ENCODE results near the gene FTO.

The FTO gene

DNA sequence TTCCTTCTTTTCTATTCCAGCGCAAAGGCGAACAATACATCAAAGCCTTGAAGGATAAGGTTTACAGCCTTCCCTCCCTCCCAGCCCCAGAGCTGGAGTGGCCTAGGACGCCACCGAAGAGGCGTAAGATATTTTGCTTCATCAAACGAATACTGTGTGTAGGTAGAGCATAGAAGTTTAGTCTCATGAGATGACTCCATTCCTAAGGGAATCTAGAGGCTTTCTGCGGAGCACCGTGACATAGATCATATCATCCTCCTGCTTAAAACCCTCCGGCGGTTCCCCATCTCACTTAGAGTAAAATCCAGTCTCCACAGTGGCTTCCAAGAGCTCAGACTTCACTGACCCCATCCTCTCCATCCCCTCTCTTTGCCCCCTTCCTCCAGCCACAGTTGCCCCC lies 390.7 kb downstream of the FTO start:
- DNase-seq (ENCODE audit: low spot score): no peak

DNA sequence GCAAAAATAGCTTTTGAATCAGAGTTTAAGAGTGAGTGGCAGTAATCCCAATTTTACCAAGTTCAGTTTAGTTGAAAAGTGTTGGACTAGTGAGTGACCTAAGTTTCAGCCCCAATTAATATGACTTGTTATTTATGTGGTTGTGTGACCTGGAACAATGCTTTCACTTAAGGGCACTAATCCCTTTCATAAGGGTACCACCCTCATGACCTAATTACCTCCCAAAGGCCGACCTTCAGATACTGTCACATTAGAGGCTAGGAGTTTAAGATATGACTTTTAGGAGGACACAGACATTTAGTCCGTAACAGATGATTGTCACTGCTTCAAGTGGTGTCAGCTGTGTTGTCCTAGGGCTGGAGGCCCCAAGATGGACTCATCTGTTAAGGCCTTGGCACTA lies 392.7 kb downstream of the FTO start:
- DNase-seq (ENCODE audit: low spot score): no peak

DNA sequence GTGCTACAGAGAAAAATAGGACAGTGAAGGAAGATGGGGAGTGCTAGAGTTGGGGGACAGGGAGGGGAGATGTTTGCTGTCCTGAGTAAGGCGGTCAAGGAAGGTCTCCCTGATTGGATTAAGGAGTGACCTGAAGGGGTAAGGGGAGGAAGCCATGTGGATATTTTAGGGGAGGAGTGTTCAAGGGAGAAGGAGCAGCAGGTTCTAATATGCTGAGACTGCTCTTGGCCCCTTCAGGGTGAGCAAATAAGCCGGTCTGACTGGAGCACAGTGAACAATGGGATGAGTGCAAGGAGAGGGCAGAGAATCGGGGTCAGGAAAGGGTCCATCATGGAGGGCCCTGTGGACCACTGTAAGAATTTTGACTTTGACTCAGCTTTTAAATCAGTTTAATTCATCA lies 393.8 kb downstream of the FTO start:
- no peak for DNase-seq (ENCODE audit: low spot score)

DNA sequence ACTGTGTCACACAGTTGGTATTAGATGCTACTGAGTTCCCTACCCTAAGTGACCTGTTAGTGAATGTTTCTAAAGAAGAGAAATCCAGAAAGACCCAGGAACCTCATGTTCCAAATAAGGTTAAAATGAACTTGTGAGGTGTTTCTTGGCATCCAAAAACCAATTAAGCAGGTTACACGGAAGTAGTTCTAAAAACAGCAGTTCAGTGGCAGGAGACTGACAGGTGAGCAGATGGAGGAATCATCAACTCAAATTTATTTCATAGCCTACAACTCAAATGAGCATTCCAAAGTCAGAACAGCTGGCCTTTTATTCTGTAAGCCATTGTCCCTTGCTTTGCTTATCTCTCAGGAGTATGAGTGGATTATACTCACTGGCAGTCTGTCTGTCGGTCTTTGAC lies 394.3 kb downstream of the FTO start:
- DNase-seq (ENCODE audit: low spot score): no peak

DNA sequence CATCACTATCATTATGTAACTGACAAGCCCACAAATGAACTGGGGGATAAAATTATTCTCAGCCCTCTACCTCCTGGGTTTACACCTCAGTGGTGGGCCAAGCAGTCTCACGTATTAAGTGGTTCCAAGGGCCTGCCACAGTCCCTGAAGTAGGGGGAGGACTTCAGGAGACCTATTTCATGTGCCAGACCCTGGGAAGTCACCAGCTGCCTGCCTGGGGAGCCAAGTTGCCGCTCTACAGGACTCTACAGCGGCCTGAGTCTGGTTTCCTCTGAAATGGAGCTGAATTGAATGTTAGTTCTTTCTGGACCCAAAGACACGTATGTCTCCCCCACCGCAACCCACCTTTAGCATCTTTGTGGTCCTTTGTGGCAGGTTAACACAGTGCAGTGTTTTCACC lies 395.7 kb downstream of the FTO start:
- no peak for DNase-seq (ENCODE audit: low spot score)

DNA sequence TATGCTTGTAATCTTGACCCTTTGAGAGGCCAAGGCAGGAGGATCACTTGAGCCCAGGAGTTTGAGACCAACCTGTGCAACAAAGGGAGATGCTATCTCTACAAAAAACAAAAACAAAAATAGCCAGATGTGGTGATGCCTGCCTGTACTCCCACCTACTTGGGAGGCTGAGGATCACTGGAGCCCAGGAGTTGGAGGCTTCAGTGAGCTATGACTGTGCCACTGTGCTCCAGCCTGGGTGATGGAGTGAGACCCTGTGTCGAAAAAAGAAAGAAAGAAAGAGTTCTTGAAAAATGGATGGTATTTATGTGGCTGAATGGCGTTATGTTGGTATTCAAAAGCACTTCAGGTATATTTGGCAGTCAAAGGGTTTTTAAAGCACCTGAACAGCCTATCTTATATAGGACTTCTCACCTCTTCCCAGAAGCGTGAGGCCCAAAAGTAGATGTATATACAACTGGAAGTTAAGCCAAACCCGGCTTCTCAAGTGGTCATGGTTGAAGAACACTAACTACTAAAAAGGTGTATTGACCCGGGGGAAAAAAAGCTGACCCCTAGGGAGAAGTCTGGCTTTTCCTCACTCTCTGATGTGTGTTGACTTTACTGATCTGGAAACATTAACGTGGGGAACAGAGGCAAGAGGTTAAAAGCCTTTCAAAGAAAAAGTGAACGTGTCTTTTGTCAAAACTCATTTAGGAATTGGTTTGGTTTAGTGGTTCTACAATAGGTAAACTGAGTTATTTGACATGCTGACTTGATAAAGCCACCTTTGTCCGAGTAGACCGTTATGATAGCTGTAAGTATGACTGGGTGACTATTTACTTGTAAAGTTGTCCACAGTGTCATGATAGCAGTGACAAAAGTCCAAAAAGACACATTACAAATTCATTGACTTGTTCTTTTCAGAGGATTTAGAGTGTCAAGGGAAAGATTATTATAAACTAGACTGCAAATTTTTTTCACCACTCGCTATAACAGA lies 399.2 kb downstream of the FTO start:
- no peak for DNase-seq (ENCODE audit: low spot score)

DNA sequence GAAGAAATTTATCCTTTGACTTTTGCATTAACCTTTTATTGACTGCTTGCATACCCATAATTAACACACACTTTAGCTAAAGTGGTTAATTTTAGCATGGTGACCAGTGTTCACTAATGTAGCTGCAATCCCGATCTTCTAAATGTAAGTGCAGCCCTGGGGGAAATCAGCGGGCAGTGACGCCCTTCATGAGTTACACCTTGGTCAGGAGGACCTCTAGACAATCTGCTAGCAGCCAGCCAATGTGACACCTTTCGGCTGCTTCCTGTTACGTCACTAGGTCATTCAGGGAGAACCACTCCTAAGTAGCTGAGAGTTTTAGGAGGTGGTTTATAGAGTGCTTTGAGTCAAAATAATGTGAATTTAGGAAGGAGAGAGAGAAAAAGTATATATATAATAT lies 402.1 kb downstream of the FTO start:
- no peak for DNase-seq (ENCODE audit: low spot score)

DNA sequence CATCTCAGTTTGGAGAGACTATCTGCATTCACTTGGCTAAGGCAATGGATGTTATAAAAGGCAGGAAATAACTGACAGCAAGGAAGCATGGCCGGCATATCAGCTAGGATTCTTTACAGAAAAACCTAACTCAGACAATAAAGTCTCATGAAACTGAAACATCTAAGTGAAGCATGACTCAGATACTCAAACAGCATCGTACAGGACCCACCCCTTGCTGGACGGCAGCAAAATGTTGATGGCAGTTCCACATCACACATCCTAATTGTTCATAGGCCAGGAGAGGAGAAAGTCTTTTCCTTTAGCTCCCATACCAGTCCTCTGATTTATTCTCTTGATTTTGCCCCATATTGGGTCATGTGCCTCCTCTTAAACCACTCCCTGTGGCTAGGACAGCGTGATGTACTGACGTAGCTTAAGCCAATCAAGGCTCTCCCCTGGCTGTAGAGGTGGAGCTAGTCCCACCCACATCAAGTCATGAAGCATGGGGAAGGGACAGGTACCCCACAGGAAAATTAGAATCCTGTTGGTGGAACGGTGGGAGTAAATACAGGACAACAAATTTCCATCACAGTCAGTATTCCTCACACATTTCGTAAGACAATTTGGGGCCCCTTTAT lies 403.7 kb downstream of the FTO start:
- no peak for DNase-seq (ENCODE audit: low spot score)

DNA sequence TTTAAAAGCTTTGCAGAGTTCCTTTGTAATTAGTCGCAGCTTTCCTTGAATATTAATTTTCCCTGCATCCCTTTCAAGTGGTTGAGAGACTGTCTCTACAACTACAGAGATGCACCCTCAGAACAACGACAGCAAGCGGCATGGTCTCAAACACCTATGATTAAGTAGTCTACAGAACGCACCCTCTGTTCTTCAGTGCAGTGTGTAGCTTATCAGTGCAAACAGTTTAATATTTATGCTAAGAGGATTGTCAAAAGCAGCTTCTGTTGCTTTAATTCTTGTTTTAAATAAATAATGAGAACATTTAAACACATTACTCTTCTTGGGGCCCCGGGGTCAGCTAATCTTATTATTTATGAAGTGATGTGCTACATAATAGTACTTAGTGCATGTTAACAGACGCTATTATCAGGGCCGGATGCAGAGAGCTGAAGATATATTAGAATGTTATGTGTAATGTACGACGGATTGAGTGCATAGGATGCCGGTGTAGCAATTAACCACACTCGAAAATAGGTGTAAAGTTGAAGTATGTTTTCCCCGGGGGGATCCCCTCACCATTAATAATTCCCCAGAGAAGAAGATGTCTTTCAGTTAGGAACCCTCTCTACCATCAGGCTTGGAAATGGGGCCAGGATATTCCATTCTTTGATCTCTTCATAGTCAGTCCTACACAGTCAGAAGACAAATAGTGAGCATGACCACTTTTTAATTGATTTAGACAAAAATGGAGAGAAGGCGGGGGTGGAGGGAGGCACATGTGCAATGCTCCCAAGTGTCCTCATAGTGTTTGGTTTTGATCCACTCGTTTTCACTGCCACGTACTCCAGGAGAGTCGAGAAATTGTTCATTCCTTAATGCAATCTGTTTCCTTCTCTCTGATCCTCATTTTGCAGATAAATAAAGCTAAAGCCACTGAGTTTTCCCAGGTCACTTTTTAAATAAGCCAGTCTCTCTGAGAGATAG lies 406.3 kb downstream of the FTO start:
- DNase-seq (ENCODE audit: low spot score): no peak

DNA sequence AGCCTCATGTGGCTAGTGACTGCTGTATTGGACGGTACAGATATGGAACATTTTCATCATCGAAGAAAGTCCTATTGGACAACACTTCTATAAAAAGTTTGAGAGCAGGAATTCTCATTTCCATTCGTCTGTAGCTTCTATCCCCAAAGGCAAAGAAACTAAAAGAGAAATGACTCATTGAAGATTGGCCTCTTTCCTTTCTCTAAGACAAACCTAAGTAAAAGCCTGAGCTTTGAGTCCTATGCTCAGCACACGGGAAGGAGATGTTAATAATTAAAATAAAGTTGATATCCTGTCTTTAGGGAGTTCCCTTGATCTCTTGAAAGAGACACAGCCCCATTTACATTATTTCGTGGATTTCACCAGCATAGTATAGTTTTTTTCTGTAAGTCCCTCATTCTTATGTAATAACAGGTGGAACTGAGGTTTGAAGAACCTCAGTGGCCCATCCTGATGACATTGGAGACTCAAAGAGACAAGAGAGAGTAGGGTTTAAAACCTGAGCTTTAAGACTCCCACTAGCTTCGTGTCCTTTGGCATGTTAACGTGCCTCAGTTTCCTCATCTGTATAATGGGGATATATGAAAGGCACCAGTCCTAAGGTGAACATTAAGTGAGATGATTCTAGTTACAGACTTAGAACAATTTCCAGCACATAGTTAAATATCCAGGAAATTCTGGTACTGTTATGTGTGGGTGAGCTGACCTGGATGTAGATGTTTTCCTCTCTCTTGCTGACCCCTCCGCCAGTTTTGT lies 408.7 kb downstream of the FTO start:
- no peak for DNase-seq (ENCODE audit: low spot score)

DNA sequence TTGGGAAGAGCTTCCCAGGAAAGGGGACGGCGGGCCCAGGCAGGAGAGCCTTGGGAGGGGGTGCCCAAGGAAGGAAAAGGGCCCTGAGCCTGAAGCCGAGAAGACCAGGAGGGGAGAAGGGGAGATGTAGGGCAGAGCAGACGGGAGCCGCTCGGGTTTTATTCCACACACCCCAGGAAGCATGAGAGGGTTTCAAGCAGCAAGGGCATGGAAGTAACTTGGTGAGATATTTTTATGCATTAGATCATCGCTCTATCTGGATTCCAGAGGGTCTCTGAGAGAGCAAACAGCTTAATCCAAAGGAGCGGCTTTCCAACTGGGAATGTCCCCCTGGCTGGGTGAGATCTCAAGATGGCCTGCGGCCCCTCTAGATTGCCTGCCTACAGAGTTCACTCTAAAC lies 411.6 kb downstream of the FTO start:
- DNase-seq (ENCODE audit: low spot score): no peak

DNA sequence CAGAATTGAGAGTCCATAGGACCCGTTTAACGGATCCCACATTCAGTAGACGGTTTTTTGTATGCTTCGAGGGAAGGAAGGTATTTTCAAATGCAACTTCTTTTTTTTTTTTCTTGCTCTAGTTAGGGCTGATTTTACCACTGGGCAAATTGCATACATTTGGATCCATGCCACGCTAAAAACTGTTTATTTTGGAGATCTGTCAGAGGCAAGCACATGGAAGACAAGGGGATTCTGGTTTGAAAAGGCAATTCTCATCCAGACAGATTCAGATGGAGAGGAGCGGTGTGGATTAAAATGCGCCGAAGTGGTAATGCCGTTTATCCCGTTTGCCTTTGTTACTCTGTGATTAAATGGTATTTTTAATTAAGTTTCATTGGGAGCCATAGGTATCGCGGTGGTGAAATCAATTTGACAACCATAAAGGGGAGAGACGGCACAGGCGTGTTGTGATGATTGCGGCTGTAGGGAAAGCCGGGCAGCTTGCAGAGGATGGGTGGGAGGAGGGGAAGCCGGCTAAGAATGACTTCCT lies 412.2 kb downstream of the FTO start:
- DNase-seq (ENCODE audit: low spot score): no peak

DNA sequence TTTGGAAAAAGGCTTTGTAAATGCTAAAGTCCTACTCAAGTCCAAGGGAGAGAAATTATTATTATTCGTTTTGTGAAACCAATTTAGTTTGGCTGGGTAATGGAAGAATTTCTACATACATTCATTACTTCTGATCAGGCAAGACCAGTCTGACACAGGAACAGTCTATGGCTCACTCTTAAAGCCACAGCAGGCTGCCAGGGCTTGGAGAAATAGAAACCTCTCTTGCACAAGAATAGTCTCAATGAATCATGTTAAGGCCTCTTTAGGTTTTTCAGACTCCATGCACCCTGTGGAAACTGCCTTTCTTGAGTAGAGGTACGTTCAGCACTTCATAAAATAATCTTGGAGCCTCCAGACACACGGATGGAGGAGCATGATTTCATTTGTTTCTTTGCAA lies 414.9 kb downstream of the FTO start:
- DNase-seq (ENCODE audit: low spot score): no peak

DNA sequence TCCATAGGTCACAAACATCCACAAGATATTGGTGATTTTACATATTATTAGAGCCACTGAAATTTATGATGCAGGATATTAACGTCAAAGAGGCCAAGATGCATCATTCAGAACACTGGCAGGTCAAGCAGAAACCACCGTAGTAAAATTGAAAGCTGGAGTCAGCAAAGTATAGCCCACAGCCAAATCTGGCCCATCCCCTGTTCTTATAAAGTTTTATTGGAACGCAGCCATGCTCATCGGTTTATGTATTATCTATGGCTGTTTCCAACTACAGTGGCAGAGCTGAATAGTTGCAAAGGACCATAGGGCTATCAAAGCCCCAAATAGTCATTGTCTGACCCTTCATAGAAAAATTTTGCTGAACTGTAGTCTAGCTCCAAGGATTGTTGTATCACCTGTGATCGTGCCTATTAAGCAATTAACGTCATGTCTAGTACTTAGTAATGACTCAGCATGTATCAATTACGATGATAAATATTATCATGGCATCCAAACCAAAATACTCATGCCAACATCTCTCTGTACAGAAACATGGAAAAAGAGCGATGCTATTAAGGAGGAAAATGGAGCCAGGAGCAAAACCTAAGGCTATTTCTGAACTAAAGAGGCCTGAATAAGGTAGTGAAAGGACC lies 417.0 kb downstream of the FTO start:
- DNase-seq (ENCODE audit: low spot score): no peak

DNA sequence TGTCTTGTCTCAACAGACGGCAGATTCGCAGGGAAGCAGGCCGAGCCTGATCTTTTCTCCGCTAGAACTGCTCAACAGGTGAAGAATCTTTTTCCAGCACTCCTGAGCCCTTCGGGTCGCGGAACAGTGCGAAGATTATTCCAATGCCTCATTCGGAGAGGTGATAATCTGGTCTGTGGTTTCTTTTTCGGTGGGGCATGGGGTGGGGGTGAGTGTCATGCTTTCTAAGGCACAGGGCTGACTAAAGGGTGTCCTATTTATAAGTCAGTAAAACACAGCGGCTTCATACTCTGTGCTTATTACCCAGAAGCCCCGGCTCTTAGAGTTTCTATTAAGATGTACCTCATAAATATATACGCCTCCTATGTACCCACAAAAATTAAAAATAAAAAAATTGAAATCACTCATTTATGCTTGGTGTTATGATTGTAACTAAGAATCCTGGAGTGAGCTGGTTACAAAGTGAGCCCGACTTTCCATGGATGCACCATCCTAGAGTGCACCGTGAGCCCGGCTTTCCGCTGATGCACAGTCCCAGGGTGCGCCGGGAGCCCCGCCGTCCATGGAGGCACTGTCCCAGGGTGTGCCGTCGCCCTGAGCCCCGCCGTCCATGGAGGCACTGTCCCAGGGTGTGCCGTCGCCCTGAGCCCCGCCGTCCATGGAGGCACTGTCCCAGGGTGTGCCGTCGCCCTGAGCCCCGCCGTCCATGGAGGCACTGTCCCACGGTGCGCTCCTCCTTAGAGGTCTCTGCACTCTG lies 417.8 kb downstream of the FTO start:
- no peak for DNase-seq (ENCODE audit: low spot score)

DNA sequence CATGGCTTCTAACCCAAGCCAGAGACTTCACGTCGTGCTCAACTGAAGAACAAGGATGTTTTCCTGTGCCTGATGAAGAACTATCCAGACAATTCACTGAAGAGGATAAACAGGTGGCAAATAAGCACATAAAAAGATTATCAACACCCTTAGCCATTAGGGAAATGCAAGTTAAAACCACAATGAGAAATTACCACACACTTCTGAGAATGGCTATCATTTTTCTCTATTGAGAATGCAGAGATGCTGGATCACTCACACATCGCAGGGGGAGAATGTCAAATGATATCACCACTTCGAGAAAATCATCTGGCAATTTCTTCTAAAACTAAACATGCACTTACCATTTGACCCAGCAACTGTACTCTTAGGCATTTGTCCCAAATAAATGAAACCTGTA lies 419.8 kb downstream of the FTO start:
- no peak for DNase-seq (ENCODE audit: low spot score)

DNA sequence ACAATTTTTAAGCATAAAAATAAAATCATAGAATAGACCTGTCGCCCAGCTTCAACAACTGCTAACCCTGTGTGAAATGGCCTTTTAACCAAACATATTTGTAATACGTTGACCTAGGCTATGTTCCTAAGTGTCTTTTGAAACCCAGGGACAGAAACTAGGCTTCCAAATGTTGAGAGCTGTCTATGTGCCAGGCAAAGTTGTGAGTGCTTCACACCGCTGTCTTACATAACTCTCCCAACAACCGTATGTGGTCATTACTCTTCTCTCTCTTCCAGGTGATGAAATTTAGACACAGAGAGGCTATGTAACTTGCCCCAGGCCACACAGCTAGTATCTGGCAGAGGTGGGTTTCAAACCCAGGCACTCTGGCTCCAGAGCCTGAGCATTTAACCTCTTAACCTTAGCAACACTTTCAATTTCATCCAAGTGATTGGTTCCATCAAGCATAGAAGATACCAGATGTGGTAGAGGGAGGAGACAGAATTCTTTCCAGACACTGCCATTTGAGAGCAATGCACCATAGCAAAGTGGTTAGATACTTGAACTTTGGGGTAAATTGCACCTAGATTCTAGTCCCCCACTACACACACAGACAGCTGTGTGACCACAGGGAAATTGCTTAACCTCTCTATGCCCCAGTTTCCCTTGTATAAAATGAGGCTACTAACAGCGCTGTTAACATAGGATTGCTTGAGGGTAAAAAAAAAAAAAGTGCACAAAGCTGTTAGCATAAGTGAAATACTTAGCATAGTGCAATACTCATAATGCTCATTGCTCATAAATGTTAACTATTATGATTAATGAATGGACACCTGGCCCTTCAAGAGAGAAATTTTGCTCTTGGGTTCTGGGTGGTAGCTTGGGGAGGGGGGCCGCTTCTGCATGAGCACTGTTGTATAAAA lies 422.0 kb downstream of the FTO start:
- DNase-seq (ENCODE audit: low spot score): no peak

DNA sequence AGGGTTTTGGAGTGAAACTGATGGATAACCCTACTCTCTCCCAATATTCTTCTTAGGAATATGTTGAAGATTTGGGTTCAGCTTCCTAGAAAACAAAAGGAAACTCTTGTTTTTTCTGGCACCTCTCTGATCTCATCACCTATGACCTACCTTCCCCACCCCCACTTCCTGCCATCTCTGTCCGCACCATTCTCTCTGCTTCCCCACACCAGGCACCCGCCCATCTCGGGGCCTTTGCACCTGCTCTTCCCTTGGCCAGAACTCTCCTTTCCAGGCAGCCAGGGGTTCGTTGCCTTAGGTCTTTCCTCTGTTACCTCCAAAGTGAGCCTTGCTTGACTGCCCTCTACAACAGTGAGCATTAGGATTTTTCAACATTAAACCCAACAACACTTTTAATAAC lies 423.0 kb downstream of the FTO start:
- no peak for DNase-seq (ENCODE audit: low spot score)

DNA sequence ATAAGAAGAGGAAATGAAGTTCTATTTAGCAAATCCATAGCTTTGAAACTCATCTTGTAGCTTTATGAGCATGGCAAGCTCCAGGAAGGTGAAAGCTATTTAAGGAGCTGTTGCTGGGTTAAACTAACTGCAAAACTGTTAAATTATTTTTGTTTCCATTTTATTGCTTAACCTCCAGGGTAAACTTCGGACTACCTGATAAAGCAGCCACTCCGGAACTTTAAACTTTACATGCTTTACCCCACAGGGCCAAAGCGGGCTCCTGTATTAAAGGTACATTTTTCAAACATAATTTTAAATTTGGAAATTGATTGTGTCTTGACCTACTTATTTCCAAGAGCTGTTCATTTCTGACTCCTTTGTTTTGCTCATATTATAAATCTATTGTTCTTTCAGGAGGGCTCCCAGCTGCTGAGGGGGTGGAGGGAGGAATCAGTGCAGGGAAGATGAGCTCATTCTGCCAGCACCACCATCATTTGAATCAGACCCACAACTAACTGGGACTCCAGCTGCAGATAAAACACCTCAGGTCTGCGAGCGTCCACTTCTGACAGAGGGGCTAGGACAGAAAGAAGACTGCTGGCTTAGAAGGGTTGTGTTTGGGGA lies 424.8 kb downstream of the FTO start:
- no peak for DNase-seq (ENCODE audit: low spot score)
